Body of pancreas (tissue), 4 donors: ENCODE data around the gene PIGU.

Experiments
- POLR2A ChIP-seq, 3 donors: fragments of 450-650 bp; IDR thresholded peaks; one replicate each; pipeline ENCODE4 v1.6.1; 2016; ENCODE audit warnings: antibody characterized with exemption in 3 of 3, mild to moderate bottlenecking in 2 of 3
- TF ChIP-seq, protein P1 (sequence below), 7 experiments: fragments of 450-650 bp in 4 of 7; fragments of 200-600 bp in 3 of 7; sonication (generic) in 3 of 7; IDR thresholded peaks; one replicate each; pipeline ENCODE4 v1.5.1; 2016 to 2019; ENCODE audit warnings: antibody characterized with exemption in 7 of 7

DNA sequence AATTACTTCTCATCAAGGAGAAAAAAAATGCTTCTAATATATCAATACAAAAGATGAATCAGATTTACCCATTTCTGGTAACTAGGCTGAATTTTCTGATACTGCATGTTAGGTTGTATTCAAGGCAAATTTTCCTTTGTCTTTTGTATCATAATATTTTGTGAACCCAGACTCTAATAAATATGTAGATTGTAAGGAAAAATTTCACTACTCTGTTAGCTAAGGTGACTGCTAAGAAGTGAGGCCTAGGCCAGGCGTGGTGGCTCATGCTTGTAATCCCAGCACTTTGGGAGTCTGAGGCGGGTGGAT is 40.0 kb upstream of the PIGU start:
- TF ChIP-seq, protein P1, sequence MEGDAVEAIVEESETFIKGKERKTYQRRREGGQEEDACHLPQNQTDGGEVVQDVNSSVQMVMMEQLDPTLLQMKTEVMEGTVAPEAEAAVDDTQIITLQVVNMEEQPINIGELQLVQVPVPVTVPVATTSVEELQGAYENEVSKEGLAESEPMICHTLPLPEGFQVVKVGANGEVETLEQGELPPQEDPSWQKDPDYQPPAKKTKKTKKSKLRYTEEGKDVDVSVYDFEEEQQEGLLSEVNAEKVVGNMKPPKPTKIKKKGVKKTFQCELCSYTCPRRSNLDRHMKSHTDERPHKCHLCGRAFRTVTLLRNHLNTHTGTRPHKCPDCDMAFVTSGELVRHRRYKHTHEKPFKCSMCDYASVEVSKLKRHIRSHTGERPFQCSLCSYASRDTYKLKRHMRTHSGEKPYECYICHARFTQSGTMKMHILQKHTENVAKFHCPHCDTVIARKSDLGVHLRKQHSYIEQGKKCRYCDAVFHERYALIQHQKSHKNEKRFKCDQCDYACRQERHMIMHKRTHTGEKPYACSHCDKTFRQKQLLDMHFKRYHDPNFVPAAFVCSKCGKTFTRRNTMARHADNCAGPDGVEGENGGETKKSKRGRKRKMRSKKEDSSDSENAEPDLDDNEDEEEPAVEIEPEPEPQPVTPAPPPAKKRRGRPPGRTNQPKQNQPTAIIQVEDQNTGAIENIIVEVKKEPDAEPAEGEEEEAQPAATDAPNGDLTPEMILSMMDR (IDR thresholded peaks at IDR 0.05): no peak
- TF ChIP-seq POLR2A (IDR thresholded peaks at IDR 0.05): no peak
